ENCODE results near the gene ADD2.
"Not testable (repeated sequence)": the region's sequence is repeated elsewhere in the genome, so short reads cannot be mapped to it uniquely, and the experiment has no call there.

The ADD2 gene

GRCh38 chr2:70753031-70753430 is 15.0 kb downstream of the ADD2 start:
- in situ Hi-C loops (cut with MboI; ENCODE audit: low sequenced_read_pairs) = no loop called here

DNA sequence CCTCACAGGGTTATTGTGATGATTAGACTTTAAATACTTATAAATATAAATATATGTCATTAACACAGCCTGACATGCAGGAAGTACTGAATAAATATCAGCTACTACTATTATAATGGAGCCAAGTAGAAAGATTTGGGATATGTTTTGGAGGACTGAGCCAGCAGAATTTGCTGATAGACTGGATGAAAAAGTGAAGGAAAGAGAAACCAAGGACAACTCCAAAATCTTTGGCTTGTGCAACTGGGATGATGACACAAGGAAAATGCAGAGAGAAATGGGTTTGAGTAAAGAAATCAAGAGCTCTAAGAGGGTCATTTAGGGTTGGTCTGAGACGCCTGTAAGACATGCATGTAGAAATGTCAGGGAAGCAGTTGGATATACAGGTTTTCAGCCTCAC is 15.6 kb downstream of the ADD2 start:
- in situ Hi-C loops (cut with MboI; ENCODE audit: low sequenced_read_pairs) = no loop called here

GRCh38 chr2:70751881-70752280 is 16.1 kb downstream of the ADD2 start:
- in situ Hi-C loops (cut with MboI; ENCODE audit: low sequenced_read_pairs) = no loop called here

- in situ Hi-C loops (cut with MboI; ENCODE audit: low sequenced_read_pairs) = no loop called here
Measured at GRCh38 chr2:70750320-70750719, 17.7 kb downstream of the ADD2 start.

DNA sequence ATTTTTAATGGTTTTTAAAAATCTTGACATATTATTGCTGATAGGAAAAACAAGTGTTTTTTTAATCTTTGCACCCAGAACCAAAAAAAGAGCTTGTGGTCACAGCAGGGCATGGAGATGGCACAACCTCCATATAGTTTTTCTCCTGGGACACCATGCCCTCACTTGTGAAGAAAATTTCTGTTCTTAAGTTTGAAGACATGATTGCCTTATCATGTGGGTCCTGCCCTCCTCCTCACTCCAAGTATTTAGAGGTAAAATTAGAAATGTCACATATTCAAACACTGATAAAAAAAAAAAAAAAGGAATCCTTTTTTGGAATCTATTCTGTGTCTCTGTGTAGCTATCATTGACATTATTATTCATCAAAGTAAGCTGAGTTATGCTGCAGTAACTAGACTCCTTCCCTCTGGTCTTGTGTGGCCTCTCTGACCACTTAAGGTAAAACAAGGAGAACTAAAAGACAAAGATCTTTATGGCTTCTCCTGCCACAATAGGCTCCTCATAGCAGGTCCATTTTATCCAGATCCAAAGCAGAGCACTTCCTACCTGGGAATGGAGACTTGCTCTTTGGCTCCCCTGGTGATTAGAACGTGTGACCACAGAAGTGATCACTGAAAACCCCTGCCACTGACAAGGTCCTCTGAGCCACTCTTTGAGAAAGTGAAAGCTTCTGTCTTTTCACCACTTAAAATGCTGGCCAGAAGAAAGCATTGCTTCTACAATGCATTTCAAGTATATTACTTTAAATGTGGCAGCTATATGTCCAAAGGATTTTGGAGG is 19.8 kb downstream of the ADD2 start:
- in situ Hi-C loops (cut with MboI; ENCODE audit: low sequenced_read_pairs) = no loop called here

DNA sequence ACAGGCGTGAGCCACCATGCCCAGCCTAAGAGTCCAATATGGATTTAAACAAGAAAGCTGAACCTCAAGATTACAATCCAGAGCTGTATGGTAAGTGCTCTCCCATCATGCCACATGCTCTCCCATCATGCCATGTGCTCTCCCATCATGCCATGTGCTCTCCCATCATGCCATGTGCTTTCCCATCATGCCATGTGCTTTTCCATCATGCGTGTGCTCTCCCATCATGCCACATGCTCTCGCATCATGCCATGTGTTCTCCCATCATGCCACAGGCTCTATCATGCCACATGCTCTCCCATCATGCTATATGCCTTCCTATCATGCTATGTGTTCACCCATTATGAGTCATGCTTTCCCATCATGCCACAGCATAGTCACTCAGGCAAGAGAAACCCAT is 20.7 kb downstream of the ADD2 start:
- in situ Hi-C loops (cut with MboI; ENCODE audit: low sequenced_read_pairs) = no loop called here

- in situ Hi-C loops (cut with MboI; ENCODE audit: low sequenced_read_pairs) = no loop called here
Measured at GRCh38 chr2:70746094-70746974, 21.7 kb downstream of the ADD2 start.

GRCh38 chr2:70745276-70745825 is 22.6 kb downstream of the ADD2 start:
- in situ Hi-C loops (cut with MboI; ENCODE audit: low sequenced_read_pairs) = no loop called here

DNA sequence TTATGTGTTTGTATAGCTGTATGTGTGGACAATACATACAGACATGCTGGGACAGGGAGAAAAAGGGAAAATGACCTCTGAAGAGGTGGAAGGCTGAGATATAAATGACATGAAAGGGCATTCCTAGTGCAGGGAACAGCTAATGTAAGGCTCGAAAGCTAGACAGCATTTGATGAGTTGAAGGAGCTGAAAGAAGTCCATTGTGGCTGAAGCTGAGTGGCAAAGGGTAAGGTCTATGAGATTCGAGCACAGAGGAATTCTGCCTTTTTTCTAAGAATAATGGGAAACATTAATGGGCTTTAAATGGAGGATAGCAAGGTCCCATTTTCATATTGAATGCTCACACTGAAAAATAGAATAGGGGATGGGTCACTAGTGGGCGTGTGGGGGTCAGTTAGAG is 23.6 kb downstream of the ADD2 start:
- in situ Hi-C loops (cut with MboI; ENCODE audit: low sequenced_read_pairs) = no loop called here

GRCh38 chr2:70743677-70744076 is 24.3 kb downstream of the ADD2 start:
- in situ Hi-C loops (cut with MboI; ENCODE audit: low sequenced_read_pairs) = no loop called here

- in situ Hi-C loops (cut with MboI; ENCODE audit: low sequenced_read_pairs) = no loop called here
Measured at GRCh38 chr2:70743068-70743467, 24.9 kb downstream of the ADD2 start.

- in situ Hi-C loops (cut with MboI; ENCODE audit: low sequenced_read_pairs) = not testable (repeated sequence)
Measured at GRCh38 chr2:70739492-70739891, 28.5 kb downstream of the ADD2 start.

DNA sequence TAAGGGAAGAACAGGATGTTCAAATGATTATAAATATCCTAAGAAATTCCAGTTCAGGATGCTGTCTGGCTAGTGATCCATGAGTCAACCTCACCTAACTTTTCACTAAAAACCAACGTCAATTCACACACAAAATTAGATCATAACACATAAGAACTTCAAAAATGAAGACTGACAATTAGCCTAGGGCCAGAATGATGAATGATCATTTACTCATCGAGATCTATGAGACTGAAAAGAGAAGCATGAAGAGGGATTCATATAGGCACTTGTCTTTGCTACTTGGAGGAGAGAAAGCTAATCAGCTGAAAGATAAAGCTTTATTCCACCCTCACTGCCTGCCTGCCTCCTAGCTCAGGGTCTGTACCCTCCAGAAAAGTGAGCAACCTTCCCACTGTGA is 29.8 kb downstream of the ADD2 start:
- in situ Hi-C loops (cut with MboI; ENCODE audit: low sequenced_read_pairs) = no loop called here

DNA sequence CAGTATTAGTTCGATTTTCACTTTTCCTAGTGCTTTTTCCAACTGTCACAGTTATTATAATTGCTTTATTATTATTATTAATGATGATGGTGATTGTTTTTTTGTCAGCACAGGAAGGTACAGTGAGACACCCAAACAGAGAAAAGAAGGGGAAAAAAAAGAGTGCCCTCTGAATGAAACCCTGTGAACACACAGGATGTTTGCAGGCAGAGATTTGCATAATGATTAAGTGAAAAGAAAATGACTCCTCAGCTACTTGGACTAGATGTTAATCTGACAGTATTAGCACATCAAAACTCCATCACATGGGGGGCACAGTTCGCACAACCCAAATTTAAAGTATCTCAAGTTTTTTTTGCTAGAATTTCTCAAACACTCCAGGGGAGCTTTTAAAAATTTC is 32.9 kb downstream of the ADD2 start:
- in situ Hi-C loops (cut with MboI; ENCODE audit: low sequenced_read_pairs) = no loop called here

GRCh38 chr2:70733646-70734180 is 34.3 kb downstream of the ADD2 start:
- in situ Hi-C loops (cut with MboI; ENCODE audit: low sequenced_read_pairs) = no loop called here

DNA sequence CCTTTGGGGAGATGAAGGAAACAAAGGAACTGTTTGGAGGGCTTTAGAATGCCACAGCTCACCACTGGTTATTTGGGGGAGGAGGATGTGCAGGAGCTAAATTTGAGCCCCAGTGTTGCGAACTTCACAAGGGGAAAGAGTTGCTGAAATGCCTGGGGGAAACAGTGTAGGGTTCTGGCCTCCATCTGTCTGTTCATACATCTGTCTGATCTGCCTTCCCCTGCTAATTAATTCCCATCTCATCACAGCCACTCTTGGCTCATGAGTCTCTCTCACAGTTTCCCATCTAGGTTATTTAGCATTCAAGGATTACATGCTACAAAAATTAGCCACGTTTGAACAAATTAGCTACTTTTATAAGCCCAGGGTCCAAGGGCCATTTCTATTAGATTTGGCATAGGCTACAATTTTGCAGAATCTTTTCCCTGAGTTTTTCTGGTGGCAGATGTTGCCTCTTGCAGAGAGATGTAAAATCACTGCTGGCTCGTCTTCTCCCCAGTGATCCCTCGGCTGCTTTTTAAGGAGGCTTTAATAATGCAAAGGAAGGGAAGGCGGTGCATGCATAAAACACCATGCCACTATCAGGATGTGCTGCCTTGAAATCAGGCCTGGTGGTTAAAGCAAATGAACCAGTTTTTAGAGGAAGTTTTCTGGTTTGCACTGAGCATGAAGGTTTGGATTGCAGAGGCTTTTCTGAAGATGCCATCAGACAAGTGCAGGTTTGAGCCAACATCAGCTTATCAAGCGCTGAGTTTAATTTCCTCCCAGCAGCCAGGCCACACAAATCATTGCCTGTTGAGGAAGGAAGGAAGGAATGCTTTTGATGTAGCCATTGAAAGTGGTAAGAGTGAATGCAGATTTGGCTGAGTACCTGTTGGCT is 35.0 kb downstream of the ADD2 start:
- in situ Hi-C loops (cut with MboI; ENCODE audit: low sequenced_read_pairs) = no loop called here

DNA sequence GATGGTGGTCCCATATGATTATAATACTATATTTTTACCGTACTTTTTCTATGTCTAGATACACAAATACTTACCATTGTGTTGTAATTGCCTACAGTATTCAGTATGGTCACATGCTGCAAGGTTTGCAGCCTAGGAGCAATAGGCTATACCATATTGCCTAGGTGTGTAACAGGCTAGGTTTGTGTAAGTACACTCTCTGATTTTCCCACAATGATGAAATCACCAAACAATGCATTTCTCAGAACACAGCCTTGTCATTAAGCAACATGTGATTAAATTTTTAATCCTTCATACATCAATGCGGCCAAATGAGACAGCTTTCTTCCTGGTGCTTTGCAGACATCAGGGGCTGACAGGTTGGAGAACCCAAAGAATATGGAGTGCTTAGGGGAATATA is 37.3 kb downstream of the ADD2 start:
- in situ Hi-C loops (cut with MboI; ENCODE audit: low sequenced_read_pairs) = no loop called here

- in situ Hi-C loops (cut with MboI; ENCODE audit: low sequenced_read_pairs) = no loop called here
Measured at GRCh38 chr2:70729647-70730046, 38.4 kb downstream of the ADD2 start.

- in situ Hi-C loops (cut with MboI; ENCODE audit: low sequenced_read_pairs) = no loop called here
Measured at GRCh38 chr2:70728128-70728527, 39.9 kb downstream of the ADD2 start.

DNA sequence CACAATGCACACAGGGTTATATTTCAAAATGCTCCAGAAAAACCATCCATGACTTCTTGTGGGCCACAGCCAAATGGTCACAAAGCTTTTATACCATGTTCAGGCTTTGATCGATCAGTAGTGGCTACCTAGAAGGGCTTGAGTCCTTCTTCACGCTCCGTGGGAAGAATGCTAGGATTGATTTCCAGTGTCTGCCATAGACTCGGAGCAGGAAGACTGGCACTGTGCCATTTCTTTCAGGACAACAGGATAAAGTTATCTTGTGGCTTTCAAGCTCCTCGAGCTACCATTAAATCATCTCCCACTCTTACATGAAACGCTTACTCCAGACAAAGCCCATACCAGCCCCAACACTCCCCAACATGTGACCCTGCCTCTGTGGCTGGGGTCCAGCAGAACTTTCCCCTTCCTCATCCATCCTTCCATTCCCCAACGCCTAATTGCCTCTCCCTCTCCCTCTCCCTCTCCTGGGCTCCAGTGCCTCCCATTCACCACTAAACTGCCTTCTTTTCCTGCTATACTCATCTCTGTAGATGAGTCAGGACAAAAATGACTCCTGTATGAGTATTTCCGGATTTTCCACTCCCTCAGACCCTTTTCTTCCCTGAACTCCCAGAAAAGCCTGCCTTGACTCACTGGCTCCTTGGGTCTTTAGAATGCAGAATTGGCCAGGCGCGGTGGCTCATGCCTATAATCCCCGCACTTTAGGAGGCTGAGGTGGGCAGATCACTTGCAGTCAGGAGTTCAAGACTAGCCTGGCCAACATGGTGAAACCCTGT is 40.9 kb downstream of the ADD2 start:
- in situ Hi-C loops (cut with MboI; ENCODE audit: low sequenced_read_pairs) = no loop called here

All from HL-60/S4 (cell line).